Measurements from ENCODE around the gene LNP1. TPM values are rescaled to one million over a fixed set of nuclear protein-coding genes. Genes with fewer than 3 reads are reported as not detected.

Gene LNP1
- total RNA-seq, 1 donor from 2014 or later: 2.4 TPM

DNA sequence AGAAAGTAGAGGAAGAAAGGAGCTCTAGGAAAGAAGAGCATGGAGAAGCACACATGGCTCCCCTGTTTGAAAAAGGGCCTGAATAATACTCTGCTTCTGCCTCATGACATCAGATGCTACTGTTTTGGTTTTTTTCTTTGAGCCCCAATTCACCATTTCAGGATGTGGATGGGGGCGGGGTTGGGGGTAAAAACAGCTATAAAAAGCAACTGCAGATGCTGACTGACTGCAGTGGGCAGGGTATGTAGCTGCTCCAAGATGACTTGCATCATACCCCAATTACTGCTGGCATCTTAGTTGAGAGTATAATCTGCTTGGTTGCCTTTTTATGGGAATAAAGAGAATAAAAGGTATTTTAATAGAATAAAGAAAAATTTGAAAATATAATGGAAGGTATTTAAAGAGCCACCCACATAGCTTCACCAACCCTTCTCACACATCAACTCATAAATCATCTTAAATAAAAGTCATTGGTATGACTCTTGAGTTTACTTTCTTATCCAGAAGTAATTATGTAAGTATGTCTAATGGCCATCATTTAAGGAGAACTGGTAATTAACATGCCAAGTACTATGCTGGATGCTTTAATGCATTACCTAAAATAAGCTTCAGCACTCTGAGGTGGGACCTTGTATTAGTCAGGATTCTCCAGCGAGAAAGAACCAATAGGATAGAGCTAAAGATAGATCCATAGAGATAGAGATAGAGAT lies 54.7 kb downstream of the LNP1 start:
- H3K4me1 Mint-ChIP-seq (ENCODE audit: unreplicated experiment): no peaks in the 10 kb centered on the region

DNA sequence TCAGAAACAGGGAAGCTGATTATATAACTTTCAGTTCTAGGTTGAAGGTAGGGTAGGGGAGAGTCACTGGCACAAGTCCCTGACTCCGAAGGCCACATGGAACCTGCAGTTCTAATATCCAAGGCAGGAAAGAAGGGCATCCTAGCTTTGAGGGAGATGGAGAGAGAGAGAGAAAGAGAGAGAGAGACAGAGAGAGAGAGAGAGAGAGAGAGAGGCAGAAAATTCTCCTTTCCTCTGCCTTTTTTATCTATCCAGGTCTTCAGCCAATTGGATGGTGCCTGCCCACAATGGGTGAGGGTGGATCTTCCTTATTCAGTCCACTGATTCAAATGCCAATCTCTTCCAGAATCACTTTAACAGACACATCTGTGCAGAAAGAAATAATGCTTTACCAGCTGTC lies 55.4 kb downstream of the LNP1 start:
- Mint-ChIP-seq H3K4me3 (ENCODE audit: unreplicated experiment) (no peak overlapping the region), H3K27ac (ENCODE audit: unreplicated experiment) (no peak overlapping the region), H3K4me1 (ENCODE audit: unreplicated experiment) (no peaks in the 10 kb centered on the region), H3K9me3 (ENCODE audit: unreplicated experiment) (no peaks in the 10 kb centered on the region), H3K27me3 (ENCODE audit: unreplicated experiment) (peaks cover 9% of the 10 kb centered on the region), H3K36me3 (ENCODE audit: unreplicated experiment) (no peaks in the 10 kb centered on the region)
- TF ChIP-seq, protein P1, sequence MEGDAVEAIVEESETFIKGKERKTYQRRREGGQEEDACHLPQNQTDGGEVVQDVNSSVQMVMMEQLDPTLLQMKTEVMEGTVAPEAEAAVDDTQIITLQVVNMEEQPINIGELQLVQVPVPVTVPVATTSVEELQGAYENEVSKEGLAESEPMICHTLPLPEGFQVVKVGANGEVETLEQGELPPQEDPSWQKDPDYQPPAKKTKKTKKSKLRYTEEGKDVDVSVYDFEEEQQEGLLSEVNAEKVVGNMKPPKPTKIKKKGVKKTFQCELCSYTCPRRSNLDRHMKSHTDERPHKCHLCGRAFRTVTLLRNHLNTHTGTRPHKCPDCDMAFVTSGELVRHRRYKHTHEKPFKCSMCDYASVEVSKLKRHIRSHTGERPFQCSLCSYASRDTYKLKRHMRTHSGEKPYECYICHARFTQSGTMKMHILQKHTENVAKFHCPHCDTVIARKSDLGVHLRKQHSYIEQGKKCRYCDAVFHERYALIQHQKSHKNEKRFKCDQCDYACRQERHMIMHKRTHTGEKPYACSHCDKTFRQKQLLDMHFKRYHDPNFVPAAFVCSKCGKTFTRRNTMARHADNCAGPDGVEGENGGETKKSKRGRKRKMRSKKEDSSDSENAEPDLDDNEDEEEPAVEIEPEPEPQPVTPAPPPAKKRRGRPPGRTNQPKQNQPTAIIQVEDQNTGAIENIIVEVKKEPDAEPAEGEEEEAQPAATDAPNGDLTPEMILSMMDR (IDR thresholded peaks at IDR 0.05): no peak
- no peak for DNase-seq (ENCODE audit: extremely low spot score, unreplicated experiment)

More for the DNA sequence above, 54.7 kb downstream of the LNP1 start:
- TF ChIP-seq, protein P1 (IDR thresholded peaks at IDR 0.05): no peak
- no peaks in the 10 kb centered on the region for H3K9me3 Mint-ChIP-seq (ENCODE audit: unreplicated experiment)
- H3K27me3 Mint-ChIP-seq (ENCODE audit: unreplicated experiment): peaks cover 2% of the 10 kb centered on the region
- no peak overlapping the region for H3K4me3 Mint-ChIP-seq (ENCODE audit: unreplicated experiment)
- DNase-seq (ENCODE audit: extremely low spot score, unreplicated experiment): no peak
- no peak overlapping the region for H3K27ac Mint-ChIP-seq (ENCODE audit: unreplicated experiment)
- no peaks in the 10 kb centered on the region for H3K36me3 Mint-ChIP-seq (ENCODE audit: unreplicated experiment)

DNA sequence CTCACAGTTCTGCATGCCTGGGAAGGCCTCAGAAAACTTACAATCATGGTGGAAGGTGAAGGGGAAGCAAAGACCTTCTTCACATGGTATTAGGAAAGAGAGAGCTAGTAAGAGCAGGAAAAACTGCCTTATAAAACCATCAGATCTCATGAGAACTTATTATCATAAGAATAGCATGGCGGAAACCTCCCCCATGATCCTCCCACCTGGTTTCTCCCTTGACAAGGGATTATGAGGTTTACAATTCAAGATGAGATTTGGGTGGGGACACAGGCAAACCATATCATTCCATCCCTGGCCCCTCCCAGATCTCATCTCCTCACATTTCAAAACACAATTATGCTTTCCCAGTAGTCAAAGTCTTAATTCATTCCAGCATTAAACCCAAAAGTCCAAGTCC lies 56.5 kb downstream of the LNP1 start:
- no peaks in the 10 kb centered on the region for H3K9me3 Mint-ChIP-seq (ENCODE audit: unreplicated experiment)
- DNase-seq (ENCODE audit: extremely low spot score, unreplicated experiment): no peak
- no peaks in the 10 kb centered on the region for H3K4me1 Mint-ChIP-seq (ENCODE audit: unreplicated experiment)

DNA sequence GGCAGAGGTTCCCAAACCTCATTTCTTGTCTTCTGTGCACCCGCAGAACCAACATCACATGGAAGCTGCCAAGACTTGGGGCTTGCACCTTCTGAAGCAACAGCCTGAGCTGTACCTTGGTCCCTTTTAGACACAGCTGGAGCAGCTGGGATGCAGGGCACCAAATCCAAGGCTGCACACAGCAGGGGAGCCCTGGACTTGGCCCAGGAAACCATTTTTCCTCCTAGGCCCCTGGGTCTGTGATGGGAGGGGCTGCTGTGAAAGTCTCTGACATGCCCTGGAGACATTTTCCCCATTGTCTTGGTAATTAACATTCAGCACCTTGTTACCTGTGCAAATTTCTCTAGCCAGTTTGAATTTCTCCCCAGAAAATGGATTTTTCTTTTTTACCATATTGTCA lies 57.5 kb downstream of the LNP1 start:
- no peak overlapping the region for H3K27ac Mint-ChIP-seq (ENCODE audit: unreplicated experiment)
- no peaks in the 10 kb centered on the region for H3K36me3 Mint-ChIP-seq (ENCODE audit: unreplicated experiment)
- H3K4me1 Mint-ChIP-seq (ENCODE audit: unreplicated experiment): no peaks in the 10 kb centered on the region
- H3K9me3 Mint-ChIP-seq (ENCODE audit: unreplicated experiment): no peaks in the 10 kb centered on the region
- H3K27me3 Mint-ChIP-seq (ENCODE audit: unreplicated experiment): peaks cover 9% of the 10 kb centered on the region
- no peak overlapping the region for H3K4me3 Mint-ChIP-seq (ENCODE audit: unreplicated experiment)
- DNase-seq (ENCODE audit: extremely low spot score, unreplicated experiment): no peak
- TF ChIP-seq, protein P1 (IDR thresholded peaks at IDR 0.05): no peak

More for the DNA sequence above, 56.5 kb downstream of the LNP1 start:
- Mint-ChIP-seq H3K4me3 (ENCODE audit: unreplicated experiment) (no peak overlapping the region), H3K27ac (ENCODE audit: unreplicated experiment) (no peak overlapping the region), H3K27me3 (ENCODE audit: unreplicated experiment) (peaks cover 9% of the 10 kb centered on the region), H3K36me3 (ENCODE audit: unreplicated experiment) (no peaks in the 10 kb centered on the region)
- TF ChIP-seq, protein P1 (IDR thresholded peaks at IDR 0.05): no peak

DNA sequence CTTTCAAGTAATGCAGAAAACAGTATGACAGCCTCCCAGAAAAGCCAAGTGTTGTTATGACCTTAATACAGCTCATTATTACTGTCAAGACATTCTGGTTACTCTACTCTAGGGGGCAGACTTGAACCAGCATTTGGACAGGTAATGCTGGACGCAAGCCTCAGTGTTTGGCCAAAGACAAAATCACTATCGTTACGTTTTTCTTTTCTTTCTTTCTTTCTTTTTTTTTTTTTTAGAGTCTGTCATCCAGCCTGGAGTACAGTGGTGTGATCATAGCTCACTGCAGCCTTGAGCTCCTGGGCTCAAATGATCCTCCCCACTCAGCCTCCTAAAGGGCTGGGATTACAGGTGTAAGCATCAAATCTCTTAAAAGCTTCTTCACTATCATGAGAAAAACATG lies 61.7 kb downstream of the LNP1 start:
- DNase-seq (ENCODE audit: extremely low spot score, unreplicated experiment): no peak
- Mint-ChIP-seq H3K9me3 (ENCODE audit: unreplicated experiment) (no peaks in the 10 kb centered on the region), H3K27ac (ENCODE audit: unreplicated experiment) (no peak overlapping the region), H3K4me3 (ENCODE audit: unreplicated experiment) (no peak overlapping the region), H3K36me3 (ENCODE audit: unreplicated experiment) (no peaks in the 10 kb centered on the region), H3K4me1 (ENCODE audit: unreplicated experiment) (peaks cover 3% of the 10 kb centered on the region), H3K27me3 (ENCODE audit: unreplicated experiment) (peaks cover 9% of the 10 kb centered on the region)
- TF ChIP-seq, protein P1 (IDR thresholded peaks at IDR 0.05): peak; percentile 88
